Measurements from ENCODE around the gene KIAA1958. TPM values are rescaled to one million over a fixed set of nuclear protein-coding genes. Genes with fewer than 3 reads are reported as not detected.

The KIAA1958 gene
- polyA plus RNA-seq, 1 of the 3 experiments (the other 2 are of a cell fraction) = 1.6 TPM

DNA sequence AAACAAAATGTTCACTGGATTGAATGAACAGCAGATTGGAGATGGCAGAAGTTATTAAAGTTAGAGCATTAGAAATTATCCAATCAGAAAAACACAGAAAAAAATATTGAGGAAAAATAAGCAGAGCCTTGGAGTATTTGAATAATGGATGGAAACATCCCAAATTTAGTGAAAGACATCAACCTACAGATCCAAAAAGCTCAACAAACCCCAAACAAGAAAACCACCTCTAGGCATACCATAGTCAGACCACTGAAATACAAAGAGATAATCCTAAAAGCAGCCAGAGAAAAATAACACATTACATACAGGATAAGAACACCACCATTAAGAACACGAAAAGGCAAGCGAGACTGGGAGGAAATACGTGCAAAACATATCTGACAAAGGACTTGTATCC is 226.1 kb downstream of the KIAA1958 start:
- ChIA-PET POLR2A (no interaction called here), CTCF (interaction anchor here (0.6 to 2.4 kb wide), 3 partner anchors 238 to 626 kb away, joined by 3 to 12 read pairs (median 5); no protein-coding TSS in a partner anchor)
- no peaks in the 10 kb centered on the region for H3K27me3 ChIP-seq (ENCODE audit: insufficient read depth)
- no peak overlapping the region for H3K4me2 ChIP-seq
- no peak overlapping the region for H2AFZ ChIP-seq (ENCODE audit: low read depth)
- H3K4me3 ChIP-seq (ENCODE audit: low read depth in 2 of 2, low read length in 1 of 2) = no peak overlapping the region
- no peak for TF ChIP-seq SIN3A (IDR thresholded peaks at IDR 0.05; ENCODE audit: borderline replicate concordance, low read depth, low read length)
- TF ChIP-seq NRF1 (IDR thresholded peaks at IDR 0.05; ENCODE audit: low read depth, low read length) = no peak
- TF ChIP-seq MEF2A (IDR thresholded peaks at IDR 0.05; ENCODE audit: borderline replicate concordance, low read depth) = no peak
- TF ChIP-seq MAX (IDR thresholded peaks at IDR 0.05; ENCODE audit: low read depth) = no peak
- no peak for TF ChIP-seq FOXJ3 (CRISPR knock-in tag; IDR thresholded peaks at IDR 0.05)
- TF ChIP-seq RFX5 (IDR thresholded peaks at IDR 0.05; ENCODE audit: low read length) = no peak
- TF ChIP-seq, protein P1, sequence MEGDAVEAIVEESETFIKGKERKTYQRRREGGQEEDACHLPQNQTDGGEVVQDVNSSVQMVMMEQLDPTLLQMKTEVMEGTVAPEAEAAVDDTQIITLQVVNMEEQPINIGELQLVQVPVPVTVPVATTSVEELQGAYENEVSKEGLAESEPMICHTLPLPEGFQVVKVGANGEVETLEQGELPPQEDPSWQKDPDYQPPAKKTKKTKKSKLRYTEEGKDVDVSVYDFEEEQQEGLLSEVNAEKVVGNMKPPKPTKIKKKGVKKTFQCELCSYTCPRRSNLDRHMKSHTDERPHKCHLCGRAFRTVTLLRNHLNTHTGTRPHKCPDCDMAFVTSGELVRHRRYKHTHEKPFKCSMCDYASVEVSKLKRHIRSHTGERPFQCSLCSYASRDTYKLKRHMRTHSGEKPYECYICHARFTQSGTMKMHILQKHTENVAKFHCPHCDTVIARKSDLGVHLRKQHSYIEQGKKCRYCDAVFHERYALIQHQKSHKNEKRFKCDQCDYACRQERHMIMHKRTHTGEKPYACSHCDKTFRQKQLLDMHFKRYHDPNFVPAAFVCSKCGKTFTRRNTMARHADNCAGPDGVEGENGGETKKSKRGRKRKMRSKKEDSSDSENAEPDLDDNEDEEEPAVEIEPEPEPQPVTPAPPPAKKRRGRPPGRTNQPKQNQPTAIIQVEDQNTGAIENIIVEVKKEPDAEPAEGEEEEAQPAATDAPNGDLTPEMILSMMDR (IDR thresholded peaks at IDR 0.05) = no peak
- TF ChIP-seq, protein P2, sequence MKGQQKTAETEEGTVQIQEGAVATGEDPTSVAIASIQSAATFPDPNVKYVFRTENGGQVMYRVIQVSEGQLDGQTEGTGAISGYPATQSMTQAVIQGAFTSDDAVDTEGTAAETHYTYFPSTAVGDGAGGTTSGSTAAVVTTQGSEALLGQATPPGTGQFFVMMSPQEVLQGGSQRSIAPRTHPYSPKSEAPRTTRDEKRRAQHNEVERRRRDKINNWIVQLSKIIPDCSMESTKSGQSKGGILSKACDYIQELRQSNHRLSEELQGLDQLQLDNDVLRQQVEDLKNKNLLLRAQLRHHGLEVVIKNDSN (IDR thresholded peaks at IDR 0.05; ENCODE audit: borderline replicate concordance, low read depth) = no peak
- no peak for TF ChIP-seq SMC3 (IDR thresholded peaks at IDR 0.05; ENCODE audit: low read depth, low read length)
- no peak for TF ChIP-seq CHD2 (IDR thresholded peaks at IDR 0.05; ENCODE audit: low read length, partially characterized antibody)
- TF ChIP-seq, protein P3, sequence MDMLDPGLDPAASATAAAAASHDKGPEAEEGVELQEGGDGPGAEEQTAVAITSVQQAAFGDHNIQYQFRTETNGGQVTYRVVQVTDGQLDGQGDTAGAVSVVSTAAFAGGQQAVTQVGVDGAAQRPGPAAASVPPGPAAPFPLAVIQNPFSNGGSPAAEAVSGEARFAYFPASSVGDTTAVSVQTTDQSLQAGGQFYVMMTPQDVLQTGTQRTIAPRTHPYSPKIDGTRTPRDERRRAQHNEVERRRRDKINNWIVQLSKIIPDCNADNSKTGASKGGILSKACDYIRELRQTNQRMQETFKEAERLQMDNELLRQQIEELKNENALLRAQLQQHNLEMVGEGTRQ (IDR thresholded peaks at IDR 0.05; ENCODE audit: borderline replicate concordance, low read depth, low read length) = no peak
- TF ChIP-seq, protein P4, sequence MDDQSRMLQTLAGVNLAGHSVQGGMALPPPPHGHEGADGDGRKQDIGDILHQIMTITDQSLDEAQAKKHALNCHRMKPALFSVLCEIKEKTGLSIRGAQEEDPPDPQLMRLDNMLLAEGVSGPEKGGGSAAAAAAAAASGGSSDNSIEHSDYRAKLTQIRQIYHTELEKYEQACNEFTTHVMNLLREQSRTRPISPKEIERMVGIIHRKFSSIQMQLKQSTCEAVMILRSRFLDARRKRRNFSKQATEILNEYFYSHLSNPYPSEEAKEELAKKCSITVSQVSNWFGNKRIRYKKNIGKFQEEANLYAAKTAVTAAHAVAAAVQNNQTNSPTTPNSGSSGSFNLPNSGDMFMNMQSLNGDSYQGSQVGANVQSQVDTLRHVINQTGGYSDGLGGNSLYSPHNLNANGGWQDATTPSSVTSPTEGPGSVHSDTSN (IDR thresholded peaks at IDR 0.05) = no peak
- TF ChIP-seq TCF12 (IDR thresholded peaks at IDR 0.05) = no peak
- TF ChIP-seq JUND (IDR thresholded peaks at IDR 0.05) = no peak
- TF ChIP-seq, protein P5, sequence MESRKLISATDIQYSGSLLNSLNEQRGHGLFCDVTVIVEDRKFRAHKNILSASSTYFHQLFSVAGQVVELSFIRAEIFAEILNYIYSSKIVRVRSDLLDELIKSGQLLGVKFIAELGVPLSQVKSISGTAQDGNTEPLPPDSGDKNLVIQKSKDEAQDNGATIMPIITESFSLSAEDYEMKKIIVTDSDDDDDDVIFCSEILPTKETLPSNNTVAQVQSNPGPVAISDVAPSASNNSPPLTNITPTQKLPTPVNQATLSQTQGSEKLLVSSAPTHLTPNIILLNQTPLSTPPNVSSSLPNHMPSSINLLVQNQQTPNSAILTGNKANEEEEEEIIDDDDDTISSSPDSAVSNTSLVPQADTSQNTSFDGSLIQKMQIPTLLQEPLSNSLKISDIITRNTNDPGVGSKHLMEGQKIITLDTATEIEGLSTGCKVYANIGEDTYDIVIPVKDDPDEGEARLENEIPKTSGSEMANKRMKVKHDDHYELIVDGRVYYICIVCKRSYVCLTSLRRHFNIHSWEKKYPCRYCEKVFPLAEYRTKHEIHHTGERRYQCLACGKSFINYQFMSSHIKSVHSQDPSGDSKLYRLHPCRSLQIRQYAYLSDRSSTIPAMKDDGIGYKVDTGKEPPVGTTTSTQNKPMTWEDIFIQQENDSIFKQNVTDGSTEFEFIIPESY (IDR thresholded peaks at IDR 0.05; ENCODE audit: borderline replicate concordance, low read depth) = no peak
- TF ChIP-seq RAD21 (IDR thresholded peaks at IDR 0.05; ENCODE audit: low read length) = no peak
- TF ChIP-seq FOSL2 (IDR thresholded peaks at IDR 0.05; ENCODE audit: borderline replicate concordance, low read depth) = no peak
- TF ChIP-seq EP300 (IDR thresholded peaks at IDR 0.05; ENCODE audit: borderline replicate concordance in 1 of 2, low read depth in 1 of 2, low read length in 1 of 2) = no peak
- TF ChIP-seq GABPA (IDR thresholded peaks at IDR 0.05; ENCODE audit: low read depth) = no peak
- no peak overlapping the region for H3K9ac ChIP-seq
- 96% methylated on average over 3 of the region's 3 CpGs for WGBS (ENCODE audit: low lambda C conversion rate)
- no peaks in the 10 kb centered on the region for H3K9me2 ChIP-seq
- H3K79me2 ChIP-seq (ENCODE audit: insufficient read depth) = peaks cover 82% of the 10 kb centered on the region
- H3F3A ChIP-seq (replicated peaks; ENCODE audit: insufficient read depth) = peaks cover 20% of the 10 kb centered on the region
- H3K36me3 ChIP-seq (replicated peaks in 1 of 2; ENCODE audit: control insufficient read depth in 1 of 2, insufficient read depth in 2 of 2, low read length in 1 of 2) = peaks cover 5 to 21% of the 10 kb centered on the region in 2 experiments
- no peaks in the 10 kb centered on the region for H4K20me1 ChIP-seq (ENCODE audit: insufficient read depth)
- no peaks in the 10 kb centered on the region for H3K9me3 ChIP-seq
- peaks cover 0 to 4% of the 10 kb centered on the region in 2 experiments; a peak in 1 of 4 replicates for H3K4me1 ChIP-seq (ENCODE audit: control insufficient read depth in 1 of 2, insufficient read depth in 2 of 2, low read depth in 1 of 2, low read length in 1 of 2)
- DNase-seq = no peak
- no peak overlapping the region for H3K27ac ChIP-seq (ENCODE audit: low read depth in 2 of 2, low read length in 1 of 2)
